Naive thymus-derived CD4-positive, alpha-beta T cell (primary cell): ENCODE results near the gene RNF111. TPM values are rescaled to one million over a fixed set of nuclear protein-coding genes. Genes with fewer than 3 reads are reported as not detected.

Experiments used
- ATAC-seq: fragments of 150-1000 bp; cut with Tn5 transposase; 2 replicates; pipeline ENCODE4 v1.10.0; 2021; ENCODE audit warnings: mild to moderate bottlenecking, moderate library complexity
- CTCF ChIA-PET: fragments of 350-600 bp; sonication (Branson Sonifier 250); formaldehyde crosslinking; loops from one replicate; lab custom pipeline; 2021; ENCODE audit warnings: antibody characterized with exemption; lab: Charles Lee
- POLR2A ChIA-PET: fragments of 350-600 bp; sonication (Branson Sonifier 250); formaldehyde crosslinking; loops from one replicate; lab custom pipeline; 2021; ENCODE audit warnings: antibody characterized with exemption, inconsistent platforms; lab: Charles Lee
- DNase-seq, 9 donors: peaks; one replicate each; pipeline versions ENCODE4 v3.0.0 to v3.0.0-alpha.2; 2020 to 2022; ENCODE audit warnings: mixed read lengths in 1 of 9
- H3K27ac ChIP-seq: one replicate; pipeline ENCODE4 v1.7.0; 2013; ENCODE audit warnings: mild to moderate bottlenecking, low read depth, low read length, moderate library complexity
- H3K27me3 ChIP-seq, 2 donors: one replicate each; pipeline ENCODE4 v1.7.0; 2013; ENCODE audit warnings: low read length in 2 of 2, mild to moderate bottlenecking in 2 of 2, moderate library complexity in 2 of 2; ENCODE audit not compliant: control insufficient read depth in 2 of 2, insufficient read depth in 2 of 2
- H3K36me3 ChIP-seq, 3 experiments: 1 replicate in 2 of 3; 2 replicates in 1 of 3; pipeline ENCODE4 v1.7.0; 2013; ENCODE audit warnings: low read length in 3 of 3, mild to moderate bottlenecking in 3 of 3, moderate library complexity in 1 of 3; ENCODE audit not compliant: insufficient read depth in 3 of 3, control insufficient read depth in 2 of 3
- H3K4me1 ChIP-seq, 2 donors: one replicate each; pipeline ENCODE4 v1.7.0; 2013; ENCODE audit warnings: low read length in 2 of 2, mild to moderate bottlenecking in 2 of 2, moderate library complexity in 1 of 2; ENCODE audit not compliant: control insufficient read depth in 2 of 2, insufficient read depth in 2 of 2
- H3K4me3 ChIP-seq: 2 replicates; pipeline ENCODE4 v1.7.0; 2013; ENCODE audit warnings: mild to moderate bottlenecking, low read length
- H3K9me3 ChIP-seq, 3 experiments: 1 replicate in 2 of 3; 2 replicates in 1 of 3; pipeline ENCODE4 v1.7.0; 2013; ENCODE audit warnings: low read length in 3 of 3; ENCODE audit not compliant: control insufficient read depth in 2 of 3
- H3K27ac Mint-ChIP-seq, 9 donors: one replicate each; pipeline ENCODE4 v1.8.0; 2020 to 2022; ENCODE audit warnings: mixed read lengths in 9 of 9, mild to moderate bottlenecking in 8 of 9, moderate library complexity in 5 of 9, inconsistent platforms in 2 of 9
- H3K27me3 Mint-ChIP-seq, 5 donors: one replicate each; pipeline ENCODE4 v1.8.0; 2021 to 2022; ENCODE audit warnings: mixed read lengths in 5 of 5, mild to moderate bottlenecking in 1 of 5
- H3K36me3 Mint-ChIP-seq, 5 donors: one replicate each; pipeline ENCODE4 v1.8.0; 2020 to 2022; ENCODE audit warnings: mixed read lengths in 5 of 5, mild to moderate bottlenecking in 3 of 5, inconsistent platforms in 1 of 5
- H3K4me1 Mint-ChIP-seq, 7 donors: one replicate each; pipeline ENCODE4 v1.8.0; 2020 to 2022; ENCODE audit warnings: mixed read lengths in 7 of 7, mild to moderate bottlenecking in 3 of 7, inconsistent platforms in 1 of 7
- H3K4me3 Mint-ChIP-seq, 10 donors: one replicate each; pipeline ENCODE4 v1.8.0; 2020 to 2022; ENCODE audit warnings: mild to moderate bottlenecking in 10 of 10, mixed read lengths in 10 of 10, moderate library complexity in 6 of 10, inconsistent platforms in 2 of 10
- H3K9me3 Mint-ChIP-seq, 11 donors: one replicate each; pipeline ENCODE4 v1.8.0; 2020 to 2022; ENCODE audit warnings: mixed read lengths in 11 of 11, mild to moderate bottlenecking in 4 of 11, inconsistent platforms in 1 of 11, moderate library complexity in 1 of 11
- intact Hi-C, 2 donors: fragments of 100-400 bp; cut with micrococcal nuclease; formaldehyde crosslinking; loops; one replicate each; pipeline ENCODE4 v1.15.1; 2023
- polyA plus RNA-seq, 2 donors: library from polyadenylated mRNA; unstranded; fragments of 300-500 nt; fragmentation: Illumina TruSeq; gene quantifications; one replicate each; pipeline ENCODE4 v1.2.3, GENCODE V29; 2021
- total RNA-seq, 6 experiments: library from RNA in 5 of 6; stranded (reverse) in 5 of 6; gene quantifications; 1 replicate in 5 of 6; 2 replicates in 1 of 6; pipeline ENCODE4 v1.2.3 and lab custom pipeline; 2021 to 2026

Gene RNF111
- total RNA-seq (10 to 100 TPM; 50.8 to 61.1 (median 57.9) TPM), polyA plus RNA-seq (10 to 100 TPM; 16.1 to 16.7 TPM), total RNA-seq (lab: John Stamatoyannopoulos, UW) (46.4 reads per million, percentile 69 among the genes with 10 or more reads in this experiment)

DNA sequence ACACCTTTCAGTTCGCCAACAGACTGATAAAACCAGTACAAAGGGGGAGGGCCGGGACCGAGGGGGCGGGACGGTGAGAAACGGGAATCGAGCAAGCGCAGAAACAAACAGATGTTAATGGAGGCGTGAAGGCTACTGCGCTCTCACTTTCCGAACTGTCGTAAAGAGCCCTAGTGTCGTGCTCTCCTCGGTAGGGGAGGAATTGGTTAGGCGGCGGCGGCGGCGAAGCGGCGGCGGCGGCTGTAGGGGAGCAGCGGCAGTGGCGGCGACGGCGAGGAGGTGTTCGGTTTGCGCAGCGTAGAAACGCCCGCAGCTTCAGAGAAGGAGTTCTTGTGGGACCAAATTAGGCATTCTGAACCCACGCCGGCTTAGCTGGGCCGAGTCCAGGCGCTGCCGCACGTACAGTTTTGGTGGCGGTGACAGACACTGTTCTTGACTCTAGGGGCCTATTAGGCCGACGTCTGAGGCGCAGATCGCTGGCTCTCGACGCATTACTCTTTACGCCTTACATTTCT lies at the start of gene RNF111:
Gene RNF111 (plus strand): TSS at position 173 of the 515 bp plus-strand sequence. CDS start 43,160 bp downstream, outside the sequence.
- DNase-seq, result peak; percentile 66 to 94 (median 90)
- H3K36me3 ChIP-seq, result peaks cover 0 to 14% (median 5%) of the 10 kb centered on the region in 3 experiments
- ATAC-seq, result peak; percentile 98
- Mint-ChIP-seq H3K9me3 (no peaks in the 10 kb centered on the region), H3K4me1 (peaks cover 33 to 56% (median 53%) of the 10 kb centered on the region in 7 donors), H3K27ac (peak within 1 kb of the TSS; percentile 87 to 96 (median 94)), H3K4me3 (peak within 1 kb of the TSS; percentile 89 to 100 (median 96)), H3K36me3 (peaks cover 3 to 14% (median 13%) of the 10 kb centered on the region in 5 donors), H3K27me3 (peaks cover 0 to 13% (median 0%) of the 10 kb centered on the region in 5 donors)
- intact Hi-C loops, result loop anchor here (1.0 to 10.0 kb wide), 14 partner anchors 54 to 1491 kb away; partner anchors contain the start of genes BNIP2 (in 2 of the 2), CCNB2 (in 2 of the 2), GTF2A2 (in 2 of the 2) and MINDY2 (in 2 of the 2)
- ChIA-PET CTCF (interaction anchor here (0.6 kb wide), 1 partner anchor 541 kb away, joined by 3 read pairs; no protein-coding TSS in a partner anchor), POLR2A (interaction anchor here (0.9 to 1.8 kb wide), 5 partner anchors 10 to 541 kb away, joined by 3 to 5 read pairs (median 3); no protein-coding TSS in a partner anchor)
- peak within 1 kb of the TSS; percentile 91 for H3K27ac ChIP-seq
- peak within 1 kb of the TSS; percentile 83 for H3K4me3 ChIP-seq
- H3K27me3 ChIP-seq, result no peaks in the 10 kb centered on the region
- H3K4me1 ChIP-seq, result peaks cover 17 to 25% of the 10 kb centered on the region in 2 donors
- H3K9me3 ChIP-seq, result no peaks in the 10 kb centered on the region

GRCh38 chr15:58947179-58947578 lies 40.3 kb upstream of the RNF111 start:
- Mint-ChIP-seq H3K9me3 (no peaks in the 10 kb centered on the region), H3K27ac (no peak overlapping the region), H3K27me3 (peaks cover 0 to 7% (median 0%) of the 10 kb centered on the region in 5 donors), H3K4me1 (peaks cover 0 to 2% (median 0%) of the 10 kb centered on the region in 7 donors), H3K4me3 (no peak overlapping the region), H3K36me3 (no peaks in the 10 kb centered on the region)
- H3K36me3 ChIP-seq, result no peaks in the 10 kb centered on the region
- intact Hi-C loops, result no loop called here
- H3K27ac ChIP-seq, result no peak overlapping the region
- H3K9me3 ChIP-seq, result no peaks in the 10 kb centered on the region
- POLR2A ChIA-PET, result no interaction called here
- CTCF ChIA-PET, result no interaction called here
- DNase-seq (no peak), ATAC-seq (no peak)
- H3K27me3 ChIP-seq, result no peaks in the 10 kb centered on the region
- no peak overlapping the region for H3K4me3 ChIP-seq
- no peaks in the 10 kb centered on the region for H3K4me1 ChIP-seq

- H3K36me3 Mint-ChIP-seq, result no peaks in the 10 kb centered on the region
- H3K4me1 Mint-ChIP-seq, result peaks cover 0 to 14% (median 7%) of the 10 kb centered on the region in 7 donors
- DNase-seq (no peak), ATAC-seq (no peak)
- Histone ChIP-seq H3K4me3 (no peak overlapping the region), H3K36me3 (no peaks in the 10 kb centered on the region), H3K9me3 (no peaks in the 10 kb centered on the region), H3K27me3 (no peaks in the 10 kb centered on the region), H3K27ac (no peak overlapping the region), H3K4me1 (no peaks in the 10 kb centered on the region)
- no peak overlapping the region for H3K4me3 Mint-ChIP-seq
- intact Hi-C loops, result loop anchor here in 1 of 2 donors (10.0 kb wide), 1 partner anchor 573 kb away; no protein-coding TSS in a partner anchor
- ChIA-PET POLR2A (no interaction called here), CTCF (interaction anchor here (1.8 kb wide), 1 partner anchor 577 kb away, joined by 6 read pairs; no protein-coding TSS in a partner anchor)
- H3K27ac Mint-ChIP-seq, result no peak overlapping the region
- H3K27me3 Mint-ChIP-seq, result peaks cover 0 to 8% (median 0%) of the 10 kb centered on the region in 5 donors
- H3K9me3 Mint-ChIP-seq, result no peaks in the 10 kb centered on the region
Measured at GRCh38 chr15:58951388-58952007, 36.0 kb upstream of the RNF111 start.

DNA sequence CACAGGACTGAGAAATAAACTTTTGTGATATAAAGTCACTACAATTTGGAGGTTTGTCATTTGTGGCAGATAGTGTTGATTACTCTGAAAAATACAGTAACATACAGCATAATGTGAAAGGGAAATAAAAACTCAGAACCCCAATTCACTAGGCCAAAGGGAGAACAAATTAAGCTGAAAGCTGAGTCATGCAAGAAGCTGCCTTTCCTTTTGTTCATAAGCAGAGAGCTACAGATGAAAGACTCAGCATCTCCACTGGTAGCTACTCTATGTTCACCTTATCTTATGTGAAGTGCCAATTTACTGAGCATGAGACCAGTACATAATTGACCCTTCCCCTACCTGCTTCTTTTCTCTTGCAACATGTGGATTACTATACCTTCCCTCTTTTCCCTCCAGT lies 34.7 kb upstream of the RNF111 start:
- POLR2A ChIA-PET, result no interaction called here
- Mint-ChIP-seq H3K27ac (peak overlapping the region in 4 of 9 donors; percentile 13 to 43 (median 36)), H3K9me3 (no peaks in the 10 kb centered on the region), H3K27me3 (peaks cover 0 to 8% (median 0%) of the 10 kb centered on the region in 5 donors), H3K4me1 (peaks cover 0 to 18% (median 11%) of the 10 kb centered on the region in 7 donors), H3K4me3 (no peak overlapping the region), H3K36me3 (no peaks in the 10 kb centered on the region)
- Histone ChIP-seq H3K27me3 (no peaks in the 10 kb centered on the region), H3K27ac (no peak overlapping the region), H3K4me1 (no peaks in the 10 kb centered on the region), H3K36me3 (no peaks in the 10 kb centered on the region), H3K4me3 (no peak overlapping the region), H3K9me3 (no peaks in the 10 kb centered on the region)
- ATAC-seq (no peak), DNase-seq (no peak)
- intact Hi-C loops, result loop anchor here in 1 of 2 donors (10.0 kb wide), 1 partner anchor 572 kb away; no protein-coding TSS in a partner anchor
- CTCF ChIA-PET, result interaction anchor here (0.6 to 1.8 kb wide), 2 partner anchors 148 to 576 kb away, joined by 3 to 6 read pairs; no protein-coding TSS in a partner anchor

DNA sequence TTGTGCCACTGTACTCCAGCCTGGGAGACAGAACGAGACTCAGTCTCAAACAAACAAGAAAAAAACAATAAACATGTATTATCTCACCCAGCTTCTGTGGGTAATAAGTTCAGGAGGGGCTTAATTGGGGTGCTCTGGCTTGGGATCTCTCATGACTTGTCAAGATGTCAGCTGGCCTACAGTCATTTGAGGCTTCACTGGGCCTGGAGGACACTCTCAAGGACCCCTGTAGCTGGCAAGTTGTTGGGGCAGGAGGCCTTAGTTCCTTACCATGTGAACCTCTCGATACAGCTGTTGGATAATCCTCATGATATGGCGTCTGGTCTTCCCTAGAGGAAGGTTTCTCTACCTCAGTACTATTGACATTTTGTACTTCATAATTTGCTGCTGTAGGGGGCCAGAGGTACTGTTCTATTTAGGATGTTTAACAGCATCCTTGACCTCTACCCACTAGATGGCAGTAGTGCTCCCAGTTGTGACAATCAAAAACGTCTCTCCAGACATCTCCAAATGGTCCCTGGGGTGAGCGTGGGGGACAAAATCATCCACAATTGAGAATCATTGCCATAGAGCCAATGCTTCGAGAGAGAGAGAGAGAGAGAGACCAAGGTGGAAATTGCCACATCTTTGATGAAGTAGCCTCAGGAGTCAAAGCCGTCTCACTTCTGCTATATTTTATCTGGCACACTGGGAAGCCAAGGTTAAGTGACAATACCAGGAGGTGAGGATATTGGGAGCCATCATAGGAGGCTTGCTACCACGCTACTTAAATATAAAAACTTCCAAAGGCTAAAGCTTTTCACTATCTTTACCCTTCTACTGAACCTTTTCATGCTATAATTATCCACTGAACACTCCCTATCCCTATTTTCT lies 30.1 kb upstream of the RNF111 start:
- peaks cover 0 to 3% of the 10 kb centered on the region in 2 donors for H3K27me3 ChIP-seq
- Mint-ChIP-seq H3K4me3 (peak overlapping the region in 1 of 10 donors; percentile 39), H3K27ac (no peak overlapping the region), H3K36me3 (no peaks in the 10 kb centered on the region), H3K4me1 (peaks cover 0 to 14% (median 8%) of the 10 kb centered on the region in 7 donors), H3K27me3 (peaks cover 0 to 11% (median 0%) of the 10 kb centered on the region in 5 donors), H3K9me3 (no peaks in the 10 kb centered on the region)
- DNase-seq (peak in 8 of 9 donors; percentile 37 to 69 (median 63)), ATAC-seq (peak; percentile 99)
- no peak overlapping the region for H3K4me3 ChIP-seq
- no peaks in the 10 kb centered on the region for H3K4me1 ChIP-seq
- intact Hi-C loops, result loop anchor here (1.0 to 10.0 kb wide), 8 partner anchors 23 to 731 kb away; no protein-coding TSS in a partner anchor
- POLR2A ChIA-PET, result no interaction called here
- H3K36me3 ChIP-seq, result no peaks in the 10 kb centered on the region
- CTCF ChIA-PET, result interaction anchor here (0.7 to 1.7 kb wide), 7 partner anchors 26 to 576 kb away, joined by 3 to 5 read pairs (median 3); no protein-coding TSS in a partner anchor
- no peaks in the 10 kb centered on the region for H3K9me3 ChIP-seq
- no peak overlapping the region for H3K27ac ChIP-seq
